OCI-LY1 (cell line): ENCODE measurements around the gene SEC61G.

Experiments
- CTCF ChIP-seq: fragments of 200-600 bp; sonication (generic), shearing (Covaris generic); IDR thresholded peaks from 2 replicates; pipeline ENCODE4 v1.5.1; 2017; ENCODE audit warnings: mild to moderate bottlenecking, antibody characterized with exemption, low read length, moderate library complexity, mixed read lengths
- EZH2 ChIP-seq: fragments of 200-600 bp; sonication (generic), shearing (Covaris generic); IDR thresholded peaks from 2 replicates; pipeline ENCODE4 v1.8.0; 2017; ENCODE audit warnings: borderline replicate concordance, mixed run types, mild to moderate bottlenecking, antibody characterized with exemption, low read length, moderate library complexity, mixed read lengths

GRCh38 chr7:54796853-54797252, 37.8 kb upstream of the SEC61G start:
- TF ChIP-seq CTCF = no peak
- no peak for TF ChIP-seq EZH2
